Measurements from ENCODE around the gene ACAT2. TPM values are rescaled to one million over a fixed set of nuclear protein-coding genes. Genes with fewer than 3 reads are reported as not detected.
A peak's percentile ranks its signal among the peaks of the same experiment; 100 is the strongest.

The ACAT2 gene
- total RNA-seq, 2 experiments from 2014 or later, result 21.4 to 25.8 TPM

DNA sequence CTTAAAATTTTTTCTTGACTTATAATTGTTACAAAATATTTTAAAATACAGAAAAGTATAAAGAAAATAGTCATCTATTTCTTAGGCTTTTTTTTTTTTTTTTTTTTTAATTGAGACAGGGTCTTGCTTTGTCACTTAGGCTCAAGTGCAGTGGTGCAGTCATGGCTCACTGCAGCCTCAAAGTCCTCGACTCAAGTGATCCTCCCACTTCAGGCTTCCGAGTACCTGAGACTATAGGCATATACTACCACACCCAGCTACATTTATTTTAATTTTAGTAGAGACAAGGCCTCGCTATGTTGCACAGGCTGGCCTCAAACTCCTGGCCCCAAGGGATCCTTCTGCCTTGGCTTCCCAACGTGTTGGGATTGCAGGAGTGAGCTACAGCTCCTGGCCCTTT, 5.3 kb upstream of the ACAT2 start:
- H3K9me3 ChIP-seq (ENCODE audit: control insufficient read depth in 1 of 2, insufficient read depth in 1 of 2, low read length in 2 of 2), result no peaks in the 10 kb centered on the region
- Mint-ChIP-seq H3K4me1 (ENCODE audit: low read depth) (peaks cover 30% of the 10 kb centered on the region), H3K9me3 (no peaks in the 10 kb centered on the region), H3K27ac (peak overlapping the region; percentile 39), H3K4me3 (no peak overlapping the region), H3K27me3 (no peaks in the 10 kb centered on the region), H3K36me3 (ENCODE audit: low read depth) (peaks cover 81% of the 10 kb centered on the region)
- POLR2A ChIA-PET, result interaction anchor here (1.0 kb wide), 2 partner anchors 30 to 34 kb away, joined by 4 to 5 read pairs; partner anchors contain the start of gene WTAP
- no peak for DNase-seq
- CTCF ChIA-PET, result interaction anchor here (0.6 to 1.6 kb wide), 2 partner anchors 24 to 36 kb away, joined by 3 to 4 read pairs; no protein-coding TSS in a partner anchor
- no peaks in the 10 kb centered on the region for H3K27me3 ChIP-seq (ENCODE audit: control insufficient read depth in 1 of 2, insufficient read depth in 2 of 2, low read length in 2 of 2)
- H3K4me3 ChIP-seq (ENCODE audit: low read length), result no peak overlapping the region
- no peak overlapping the region for H3K27ac ChIP-seq (ENCODE audit: low read depth in 1 of 2, low read length in 2 of 2)
- H3K36me3 ChIP-seq (ENCODE audit: insufficient read depth, low read length), result peaks cover 67% of the 10 kb centered on the region
- intact Hi-C loops (cut with DNase I, micrococcal nuclease), result loop anchor here in 1 of 2 experiments (2.0 kb wide), 1 partner anchor 20 kb away; no protein-coding TSS in a partner anchor
- TF ChIP-seq, protein P1, sequence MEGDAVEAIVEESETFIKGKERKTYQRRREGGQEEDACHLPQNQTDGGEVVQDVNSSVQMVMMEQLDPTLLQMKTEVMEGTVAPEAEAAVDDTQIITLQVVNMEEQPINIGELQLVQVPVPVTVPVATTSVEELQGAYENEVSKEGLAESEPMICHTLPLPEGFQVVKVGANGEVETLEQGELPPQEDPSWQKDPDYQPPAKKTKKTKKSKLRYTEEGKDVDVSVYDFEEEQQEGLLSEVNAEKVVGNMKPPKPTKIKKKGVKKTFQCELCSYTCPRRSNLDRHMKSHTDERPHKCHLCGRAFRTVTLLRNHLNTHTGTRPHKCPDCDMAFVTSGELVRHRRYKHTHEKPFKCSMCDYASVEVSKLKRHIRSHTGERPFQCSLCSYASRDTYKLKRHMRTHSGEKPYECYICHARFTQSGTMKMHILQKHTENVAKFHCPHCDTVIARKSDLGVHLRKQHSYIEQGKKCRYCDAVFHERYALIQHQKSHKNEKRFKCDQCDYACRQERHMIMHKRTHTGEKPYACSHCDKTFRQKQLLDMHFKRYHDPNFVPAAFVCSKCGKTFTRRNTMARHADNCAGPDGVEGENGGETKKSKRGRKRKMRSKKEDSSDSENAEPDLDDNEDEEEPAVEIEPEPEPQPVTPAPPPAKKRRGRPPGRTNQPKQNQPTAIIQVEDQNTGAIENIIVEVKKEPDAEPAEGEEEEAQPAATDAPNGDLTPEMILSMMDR (IDR thresholded peaks at IDR 0.05), result no peak
- H3K4me1 ChIP-seq (ENCODE audit: insufficient read depth, low read length), result peaks cover 10% of the 10 kb centered on the region
- no peak for ATAC-seq (ENCODE audit: poor library complexity)

DNA sequence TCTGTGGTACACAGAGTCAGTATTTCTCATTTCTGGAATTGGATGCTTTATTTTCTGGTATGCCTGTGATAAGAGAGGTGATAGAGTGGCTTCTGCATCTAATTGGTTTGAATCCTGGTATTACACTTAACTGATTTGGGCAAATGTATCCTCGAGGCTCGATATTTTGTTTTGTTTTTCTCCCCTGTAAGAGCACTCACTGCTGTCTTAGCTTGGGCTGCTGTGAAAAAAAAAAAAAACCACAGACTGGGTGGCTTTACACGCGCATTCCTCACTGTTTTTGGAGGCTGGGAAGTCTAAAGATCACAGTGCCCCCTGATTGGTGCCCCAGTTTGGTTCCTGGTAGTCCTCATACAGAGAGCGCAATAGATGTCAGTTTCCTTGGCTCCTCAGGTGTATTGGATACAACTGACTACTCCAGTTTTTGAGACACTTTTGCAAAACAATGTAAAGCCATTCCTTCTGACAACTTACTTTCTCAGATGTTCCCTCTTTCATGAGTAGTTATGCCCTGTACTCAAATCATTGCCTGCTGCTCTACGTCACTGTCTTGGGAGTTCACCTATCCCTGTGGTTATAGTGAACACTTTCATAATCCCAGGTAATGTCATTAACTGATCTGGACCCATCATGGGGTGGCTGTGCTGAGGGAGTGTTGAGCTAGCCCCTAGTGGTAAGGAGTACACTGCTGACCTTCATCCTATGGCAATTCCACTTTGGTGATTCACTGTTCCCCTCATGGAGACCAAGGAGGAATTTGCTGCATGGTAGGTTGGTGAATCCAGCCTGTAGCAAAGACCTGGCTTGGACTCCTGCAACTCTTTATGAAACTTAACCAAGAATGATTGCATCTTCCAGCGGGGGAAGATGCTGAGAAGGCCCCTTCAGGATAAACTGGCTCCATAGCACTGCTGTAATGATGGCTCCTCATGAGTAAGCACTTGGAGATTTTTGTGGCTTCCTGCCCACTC, 3.5 kb upstream of the ACAT2 start:
- ATAC-seq (ENCODE audit: poor library complexity) (no peak), DNase-seq (peak in 1 of 14 experiments; percentile 18)
- no peaks in the 10 kb centered on the region for H3K27me3 ChIP-seq (ENCODE audit: control insufficient read depth in 1 of 2, insufficient read depth in 2 of 2, low read length in 2 of 2)
- Mint-ChIP-seq H3K4me1 (ENCODE audit: low read depth) (peaks cover 40% of the 10 kb centered on the region), H3K9me3 (no peaks in the 10 kb centered on the region), H3K4me3 (peak overlapping the region; percentile 55), H3K27me3 (no peaks in the 10 kb centered on the region), H3K36me3 (ENCODE audit: low read depth) (peaks cover 79% of the 10 kb centered on the region), H3K27ac (peak overlapping the region; percentile 61)
- peaks cover 52% of the 10 kb centered on the region for H3K36me3 ChIP-seq (ENCODE audit: insufficient read depth, low read length)
- POLR2A ChIA-PET, result interaction anchor here (7.8 kb wide), 1 partner anchor 31 kb away, joined by 148 read pairs; the partner anchor contains the start of gene WTAP
- H3K4me3 ChIP-seq (ENCODE audit: low read length), result no peak overlapping the region
- peaks cover 20% of the 10 kb centered on the region for H3K4me1 ChIP-seq (ENCODE audit: insufficient read depth, low read length)
- H3K9me3 ChIP-seq (ENCODE audit: control insufficient read depth in 1 of 2, insufficient read depth in 1 of 2, low read length in 2 of 2), result no peaks in the 10 kb centered on the region
- TF ChIP-seq, protein P1 (IDR thresholded peaks at IDR 0.05), result no peak
- CTCF ChIA-PET, result interaction anchor here (0.6 kb wide), 1 partner anchor 218 kb away, joined by 3 read pairs; no protein-coding TSS in a partner anchor
- peak overlapping the region; percentile 7 to 30 for H3K27ac ChIP-seq (ENCODE audit: low read depth in 1 of 2, low read length in 2 of 2)
- intact Hi-C loops (cut with DNase I, micrococcal nuclease), result no loop called here

DNA sequence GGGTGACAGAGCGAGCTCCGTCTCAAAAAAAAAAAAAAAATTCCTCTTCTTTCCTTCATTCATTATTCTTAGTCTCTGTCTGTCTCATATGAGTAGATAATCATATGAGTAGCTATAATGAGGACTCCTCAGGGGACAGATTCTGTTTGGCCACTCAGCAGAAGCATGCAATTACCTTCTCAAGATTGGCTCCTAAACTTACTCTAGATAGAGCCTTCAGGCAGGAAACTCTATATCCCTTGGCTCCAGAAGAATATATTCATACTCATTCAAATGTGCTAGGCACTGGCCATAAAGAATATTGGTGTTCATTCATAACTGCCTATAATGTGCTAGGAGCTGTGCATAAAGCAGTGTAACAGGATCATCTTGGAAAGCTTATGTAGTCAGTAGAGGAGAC, 2.2 kb upstream of the ACAT2 start:
- H3K4me1 Mint-ChIP-seq (ENCODE audit: low read depth), result peaks cover 40% of the 10 kb centered on the region

More for the DNA sequence above, 2.2 kb upstream of the ACAT2 start:
- intact Hi-C loops (cut with DNase I, micrococcal nuclease), result loop anchor here in 1 of 2 experiments (2.0 kb wide), 1 partner anchor 69 kb away; no protein-coding TSS in a partner anchor
- H3K4me3 Mint-ChIP-seq, result peak overlapping the region; percentile 85
- peak overlapping the region; percentile 97 for H3K27ac Mint-ChIP-seq
- Histone ChIP-seq H3K36me3 (ENCODE audit: insufficient read depth, low read length) (peaks cover 47% of the 10 kb centered on the region), H3K4me1 (ENCODE audit: insufficient read depth, low read length) (peaks cover 21% of the 10 kb centered on the region), H3K27me3 (ENCODE audit: control insufficient read depth in 1 of 2, insufficient read depth in 2 of 2, low read length in 2 of 2) (no peaks in the 10 kb centered on the region), H3K4me3 (ENCODE audit: low read length) (no peak overlapping the region), H3K27ac (ENCODE audit: low read depth in 1 of 2, low read length in 2 of 2) (no peak overlapping the region), H3K9me3 (ENCODE audit: control insufficient read depth in 1 of 2, insufficient read depth in 1 of 2, low read length in 2 of 2) (no peaks in the 10 kb centered on the region)
- H3K27me3 Mint-ChIP-seq, result no peaks in the 10 kb centered on the region
- TF ChIP-seq, protein P1 (IDR thresholded peaks at IDR 0.05), result no peak
- ChIA-PET CTCF (interaction anchor here (0.5 to 0.7 kb wide), 2 partner anchors 221 to 1392 kb away, joined by 3 read pairs; no protein-coding TSS in a partner anchor), POLR2A (interaction anchor here (1.5 to 7.8 kb wide), 4 partner anchors 8 to 67 kb away, joined by 5 to 148 read pairs (median 62); partner anchors contain the start of genes MRPL18, SOD2, TCP1 and WTAP)
- H3K36me3 Mint-ChIP-seq (ENCODE audit: low read depth), result peaks cover 68% of the 10 kb centered on the region
- ATAC-seq (ENCODE audit: poor library complexity), result no peak
- H3K9me3 Mint-ChIP-seq, result no peaks in the 10 kb centered on the region
- no peak for DNase-seq

All from CD4-positive, alpha-beta T cell (primary cell).